ENCODE measurements around the gene CA7.
"Not testable (repeated sequence)": the region's sequence is repeated elsewhere in the genome, so short reads cannot be mapped to it uniquely, and the experiment has no call there.

The CA7 gene

GRCh38 chr16:66894948-66895688, 50.9 kb downstream of the CA7 start:
- peak; percentile 71 for DNase-seq (ENCODE audit: low read depth)

GRCh38 chr16:66895689-66895979, 51.4 kb downstream of the CA7 start:
- DNase-seq (ENCODE audit: low read depth): no peak
- H3K4me3 ChIP-seq (ENCODE audit: low read length): no peak overlapping the region
- TF ChIP-seq CTCF (conservative IDR thresholded peaks at IDR 0.05; ENCODE audit: low read length): no peak

More at GRCh38 chr16:66894948-66895688, 50.9 kb downstream of the CA7 start:
- TF ChIP-seq CTCF (conservative IDR thresholded peaks at IDR 0.05; ENCODE audit: low read length): peak; percentile 92
- H3K4me3 ChIP-seq (ENCODE audit: low read length): no peak overlapping the region

GRCh38 chr16:66895999-66896398, 51.8 kb downstream of the CA7 start:
- DNase-seq (ENCODE audit: low read depth): no peak
- no peak for TF ChIP-seq CTCF (conservative IDR thresholded peaks at IDR 0.05; ENCODE audit: low read length)
- H3K4me3 ChIP-seq (ENCODE audit: low read length): no peak overlapping the region

GRCh38 chr16:66896682-66897081, 52.5 kb downstream of the CA7 start:
- H3K4me3 ChIP-seq (ENCODE audit: low read length); DNase-seq (ENCODE audit: low read depth): not testable (repeated sequence)

- no peak for TF ChIP-seq CTCF (conservative IDR thresholded peaks at IDR 0.05; ENCODE audit: low read length)
- peak; percentile 74 for DNase-seq (ENCODE audit: low read depth)
These were observed 54.0 kb downstream of the CA7 start for GRCh38 chr16:66898207-66898606.

GRCh38 chr16:66898933-66899309, 54.7 kb downstream of the CA7 start:
- no peak for TF ChIP-seq CTCF (conservative IDR thresholded peaks at IDR 0.05; ENCODE audit: low read length)
- DNase-seq (ENCODE audit: low read depth): no peak
- H3K4me3 ChIP-seq (ENCODE audit: low read length): no peak overlapping the region

More at GRCh38 chr16:66898207-66898606, 54.0 kb downstream of the CA7 start:
- H3K4me3 ChIP-seq (ENCODE audit: low read length): no peak overlapping the region

- no peak for TF ChIP-seq CTCF (conservative IDR thresholded peaks at IDR 0.05; ENCODE audit: low read length)
- peak; percentile 42 for DNase-seq (ENCODE audit: low read depth)
- H3K4me3 ChIP-seq (ENCODE audit: low read length): no peak overlapping the region
These were observed 55.2 kb downstream of the CA7 start for GRCh38 chr16:66899310-66899944.
